GM19193 (cell line): ENCODE data around the gene IL20RA.

Experiments used
- POLR2A ChIP-seq: IDR thresholded peaks from 4 replicates; pipeline ENCODE4 v1.6.1; 2011; ENCODE audit not compliant: insufficient read depth, insufficient read length; ENCODE audit errors: extremely low read depth

The IL20RA gene

GRCh38 chr6:136950436-136951126 lies 94.2 kb downstream of the IL20RA start:
- no peak for TF ChIP-seq POLR2A
